ENCODE measurements around the gene CA12. TPM values are rescaled to one million over a fixed set of nuclear protein-coding genes. Genes with fewer than 3 reads are reported as not detected.

CA12 gene
- total and polyA plus RNA-seq, 9 of the 15 experiments (the other 6 are each of a cell fraction or from before 2014, with no cell fraction given) = 0.01 to 0.78 (median 0.15) TPM; not detected in 1

DNA sequence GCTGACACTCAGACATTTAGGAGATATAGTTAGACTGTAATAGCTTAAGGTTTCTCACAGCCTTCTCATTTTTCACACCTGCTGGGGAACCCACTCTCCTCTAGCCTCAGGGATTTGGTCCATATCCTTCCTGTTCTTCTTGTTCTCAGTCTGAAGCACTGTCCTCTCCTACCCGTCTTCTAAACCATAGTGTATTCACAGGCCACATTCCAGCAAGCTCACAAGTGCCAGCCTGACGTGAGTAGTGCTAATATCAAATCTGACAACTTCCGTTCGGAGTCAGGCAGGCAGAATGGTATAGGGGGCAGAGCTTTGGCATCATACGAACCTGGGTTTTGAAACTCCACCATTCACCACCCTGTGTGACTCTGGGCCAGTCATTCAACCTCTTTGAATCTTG lies 6.9 kb upstream of the CA12 start:
- ATAC-seq (no peak), DNase-seq (ENCODE audit: extremely low read depth in 1 of 4, low spot score in 3 of 4) (no peak), FAIRE-seq (no peak)
- H3K27me3 ChIP-seq (ENCODE audit: control insufficient read depth in 2 of 2, insufficient read depth in 2 of 2, low read length in 2 of 2) = no peaks in the 10 kb centered on the region
- no peak overlapping the region for H3K9ac ChIP-seq (ENCODE audit: insufficient read depth in 1 of 2, low read depth in 2 of 2, low read length in 2 of 2)
- no peak overlapping the region for H3K4me3 ChIP-seq
- no peaks in the 10 kb centered on the region for H3K36me3 ChIP-seq (ENCODE audit: control insufficient read depth, insufficient read depth, low read length)
- H2AFZ ChIP-seq (ENCODE audit: low read depth, low read length) = no peak overlapping the region
- no peak overlapping the region for H3K27ac ChIP-seq (ENCODE audit: extremely low read depth, low read depth, low read length)
- WGBS (ENCODE audit: insufficient coverage, low coverage, missing lambda C conversion rate) = 73% methylated on average over 5 of the region's 5 CpGs
- H3K9me1 ChIP-seq (ENCODE audit: control insufficient read depth, insufficient read depth, low read length) = no peaks in the 10 kb centered on the region
- no peak for TF ChIP-seq NKRF (IDR thresholded peaks at IDR 0.05; ENCODE audit: borderline replicate concordance)
- no peak for TF ChIP-seq ZNF347 (CRISPR knock-in tag; IDR thresholded peaks at IDR 0.05; ENCODE audit: low read depth)
- TF ChIP-seq ZBTB11 (CRISPR knock-in tag; IDR thresholded peaks at IDR 0.05) = no peak
- BruUV-seq (replicated peaks) = no TSS peak
- no peaks in the 10 kb centered on the region for H3K9me3 ChIP-seq (replicated peaks; ENCODE audit: control insufficient read depth, insufficient read depth, low read depth, low read length)
- peaks cover 17 to 36% of the 10 kb centered on the region in 2 experiments for H3K4me1 ChIP-seq (replicated peaks in 1 of 2; ENCODE audit: control insufficient read depth in 2 of 2, insufficient read depth in 2 of 2, low read length in 2 of 2)
- H3K4me2 ChIP-seq (ENCODE audit: insufficient read depth, low read length) = no peak overlapping the region
- ChIA-PET CTCF (ENCODE audit: low intra/inter-chr PET ratio) (no interaction called here), POLR2A (interaction anchor here (0.6 to 1.6 kb wide), 3 partner anchors 8 to 76 kb away, joined by 3 to 5 read pairs (median 4); no protein-coding TSS in a partner anchor)
- H4K20me1 ChIP-seq (replicated peaks; ENCODE audit: control insufficient read depth, insufficient read depth, low read length) = no peaks in the 10 kb centered on the region
- no peaks in the 10 kb centered on the region for H3K79me2 ChIP-seq (ENCODE audit: control insufficient read depth, insufficient read depth, low read length)
- intact Hi-C loops (cut with micrococcal nuclease) = no loop called here
- in situ Hi-C loops (cut with MboI) = no loop called here
